Measurements from ENCODE around the gene FN3KRP.

Gene FN3KRP, protein sequence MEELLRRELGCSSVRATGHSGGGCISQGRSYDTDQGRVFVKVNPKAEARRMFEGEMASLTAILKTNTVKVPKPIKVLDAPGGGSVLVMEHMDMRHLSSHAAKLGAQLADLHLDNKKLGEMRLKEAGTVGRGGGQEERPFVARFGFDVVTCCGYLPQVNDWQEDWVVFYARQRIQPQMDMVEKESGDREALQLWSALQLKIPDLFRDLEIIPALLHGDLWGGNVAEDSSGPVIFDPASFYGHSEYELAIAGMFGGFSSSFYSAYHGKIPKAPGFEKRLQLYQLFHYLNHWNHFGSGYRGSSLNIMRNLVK

GRCh38 chr17:82716203-82717010 lies at the start of gene FN3KRP:
TSS of gene FN3KRP (plus strand) at chr17:82716706. CDS start at chr17:82716756, 50 bp downstream.
- Histone ChIP-seq H3K9ac (ENCODE audit: insufficient read length, low read depth) (peak within 1 kb of the TSS; percentile 89), H3K4me3 (ENCODE audit: insufficient read length, low read depth) (peak within 1 kb of the TSS; percentile 86), H3K36me3 (ENCODE audit: insufficient read depth, insufficient read length, low read length) (peaks cover 28% of the 10 kb centered on the region), H3K27me3 (ENCODE audit: insufficient read depth, insufficient read length) (peaks cover 15% of the 10 kb centered on the region), H3K4me1 (ENCODE audit: insufficient read depth, insufficient read length) (peaks cover 3% of the 10 kb centered on the region), H3K9me3 (ENCODE audit: insufficient read depth, low read length) (no peaks in the 10 kb centered on the region)
- no peak for TF ChIP-seq SUZ12 (IDR thresholded peaks at IDR 0.05; ENCODE audit: extremely low read depth, insufficient read depth, insufficient read length)
- TF ChIP-seq ZNF274 (IDR thresholded peaks at IDR 0.05; ENCODE audit: low read depth, low read length): no peak
- no peak for TF ChIP-seq YY1 (IDR thresholded peaks at IDR 0.05; ENCODE audit: insufficient read depth, insufficient read length)
- peak; percentile 84 for DNase-seq (ENCODE audit: low read depth, low spot score)

DNA sequence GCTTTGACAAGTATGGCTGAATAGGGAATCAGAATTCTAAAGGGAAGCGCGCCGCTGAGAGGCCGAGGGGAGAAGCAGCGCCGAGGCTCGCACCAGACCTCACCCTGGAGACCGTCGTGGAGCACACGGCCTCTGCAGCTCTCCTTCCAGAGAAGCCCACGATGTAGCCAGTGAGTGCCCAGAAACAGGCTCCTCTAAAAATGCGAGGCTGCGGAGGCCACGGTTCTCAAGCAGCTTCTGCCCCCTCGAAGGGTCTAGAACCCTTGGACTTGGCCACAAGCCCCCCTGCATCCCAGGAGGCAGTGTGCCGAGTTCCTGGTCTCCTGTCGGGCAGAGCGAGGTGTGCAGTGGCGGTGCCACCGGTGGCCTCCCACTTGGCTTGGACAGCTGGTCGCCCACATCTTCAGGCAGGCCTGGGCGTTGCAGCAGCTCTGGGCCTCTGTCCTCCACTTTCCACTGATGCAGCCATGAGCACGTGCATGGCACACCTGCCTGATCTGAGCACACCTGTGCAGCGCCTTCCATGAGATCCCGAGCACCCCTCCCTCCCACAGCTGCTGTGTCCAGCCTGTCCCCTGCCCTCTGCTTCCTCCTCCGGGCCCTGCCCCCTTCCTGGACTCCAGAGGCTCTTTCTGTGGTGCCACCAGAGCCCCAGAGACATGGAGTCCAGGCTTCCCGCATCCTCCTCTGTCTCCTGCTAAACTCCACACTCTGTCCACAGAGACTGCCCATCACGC lies 49.4 kb upstream of the FN3KRP start:
- TF ChIP-seq ZNF274 (IDR thresholded peaks at IDR 0.05; ENCODE audit: low read depth, low read length) (no peak), SUZ12 (IDR thresholded peaks at IDR 0.05; ENCODE audit: extremely low read depth, insufficient read depth, insufficient read length) (no peak), YY1 (IDR thresholded peaks at IDR 0.05; ENCODE audit: insufficient read depth, insufficient read length) (no peak)

GRCh38 chr17:82667668-82668000 lies 48.9 kb upstream of the FN3KRP start:
- TF ChIP-seq SUZ12 (IDR thresholded peaks at IDR 0.05; ENCODE audit: extremely low read depth, insufficient read depth, insufficient read length) (no peak), YY1 (IDR thresholded peaks at IDR 0.05; ENCODE audit: insufficient read depth, insufficient read length) (no peak), ZNF274 (IDR thresholded peaks at IDR 0.05; ENCODE audit: low read depth, low read length) (no peak)
- H3K4me1 ChIP-seq (ENCODE audit: insufficient read depth, insufficient read length): peaks cover 13% of the 10 kb centered on the region

More for the DNA sequence above, 49.4 kb upstream of the FN3KRP start:
- no peaks in the 10 kb centered on the region for H3K9me3 ChIP-seq (ENCODE audit: insufficient read depth, low read length)
- H3K9ac ChIP-seq (ENCODE audit: insufficient read length, low read depth): no peak overlapping the region
- H3K36me3 ChIP-seq (ENCODE audit: insufficient read depth, insufficient read length, low read length): no peaks in the 10 kb centered on the region
- no peaks in the 10 kb centered on the region for H3K27me3 ChIP-seq (ENCODE audit: insufficient read depth, insufficient read length)
- no peak for DNase-seq (ENCODE audit: low read depth, low spot score)
- H3K4me1 ChIP-seq (ENCODE audit: insufficient read depth, insufficient read length): peaks cover 13% of the 10 kb centered on the region
- H3K4me3 ChIP-seq (ENCODE audit: insufficient read length, low read depth): no peak overlapping the region

GRCh38 chr17:82668024-82668630 lies 48.4 kb upstream of the FN3KRP start:
- Histone ChIP-seq H3K27me3 (ENCODE audit: insufficient read depth, insufficient read length) (no peaks in the 10 kb centered on the region), H3K4me3 (ENCODE audit: insufficient read length, low read depth) (no peak overlapping the region), H3K4me1 (ENCODE audit: insufficient read depth, insufficient read length) (peaks cover 13% of the 10 kb centered on the region), H3K9ac (ENCODE audit: insufficient read length, low read depth) (peak overlapping the region; percentile 58), H3K9me3 (ENCODE audit: insufficient read depth, low read length) (no peaks in the 10 kb centered on the region), H3K36me3 (ENCODE audit: insufficient read depth, insufficient read length, low read length) (no peaks in the 10 kb centered on the region)
- no peak for DNase-seq (ENCODE audit: low read depth, low spot score)
- no peak for TF ChIP-seq SUZ12 (IDR thresholded peaks at IDR 0.05; ENCODE audit: extremely low read depth, insufficient read depth, insufficient read length)
- TF ChIP-seq YY1 (IDR thresholded peaks at IDR 0.05; ENCODE audit: insufficient read depth, insufficient read length): no peak
- no peak for TF ChIP-seq ZNF274 (IDR thresholded peaks at IDR 0.05; ENCODE audit: low read depth, low read length)

More at GRCh38 chr17:82667668-82668000, 48.9 kb upstream of the FN3KRP start:
- Histone ChIP-seq H3K27me3 (ENCODE audit: insufficient read depth, insufficient read length) (no peaks in the 10 kb centered on the region), H3K36me3 (ENCODE audit: insufficient read depth, insufficient read length, low read length) (no peaks in the 10 kb centered on the region), H3K9me3 (ENCODE audit: insufficient read depth, low read length) (no peaks in the 10 kb centered on the region), H3K9ac (ENCODE audit: insufficient read length, low read depth) (no peak overlapping the region), H3K4me3 (ENCODE audit: insufficient read length, low read depth) (no peak overlapping the region)
- no peak for DNase-seq (ENCODE audit: low read depth, low spot score)

DNA sequence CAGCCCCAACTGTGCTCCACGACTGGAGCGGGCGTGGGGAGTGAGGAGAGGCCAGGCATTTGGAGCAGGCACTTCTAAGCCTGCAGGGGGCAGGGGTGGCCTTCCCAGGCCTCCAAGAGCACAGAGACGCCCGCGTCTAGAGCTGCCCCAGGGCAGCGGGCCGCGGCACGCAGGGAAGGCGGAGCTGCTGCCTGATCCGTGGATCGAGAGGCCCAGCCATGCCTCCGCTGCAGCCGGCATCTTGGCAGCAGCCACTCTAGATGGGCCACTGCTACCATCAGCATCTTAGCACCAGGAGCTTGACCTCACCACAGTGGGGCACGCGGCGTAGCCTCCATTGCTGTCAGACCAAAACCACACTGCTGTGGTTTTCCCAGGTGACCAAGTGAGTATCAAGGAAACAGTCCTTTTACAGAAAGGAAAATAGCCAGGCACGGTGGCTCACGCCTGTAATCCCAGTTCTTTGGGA lies 47.8 kb upstream of the FN3KRP start:
- DNase-seq (ENCODE audit: low read depth, low spot score): peak; percentile 27
- H3K9ac ChIP-seq (ENCODE audit: insufficient read length, low read depth): peak overlapping the region; percentile 76
- peaks cover 13% of the 10 kb centered on the region for H3K4me1 ChIP-seq (ENCODE audit: insufficient read depth, insufficient read length)
- H3K4me3 ChIP-seq (ENCODE audit: insufficient read length, low read depth): peak overlapping the region; percentile 24
- H3K27me3 ChIP-seq (ENCODE audit: insufficient read depth, insufficient read length): no peaks in the 10 kb centered on the region
- H3K9me3 ChIP-seq (ENCODE audit: insufficient read depth, low read length): no peaks in the 10 kb centered on the region
- no peaks in the 10 kb centered on the region for H3K36me3 ChIP-seq (ENCODE audit: insufficient read depth, insufficient read length, low read length)
- no peak for TF ChIP-seq ZNF274 (IDR thresholded peaks at IDR 0.05; ENCODE audit: low read depth, low read length)
- TF ChIP-seq SUZ12 (IDR thresholded peaks at IDR 0.05; ENCODE audit: extremely low read depth, insufficient read depth, insufficient read length): no peak
- no peak for TF ChIP-seq YY1 (IDR thresholded peaks at IDR 0.05; ENCODE audit: insufficient read depth, insufficient read length)

- peaks cover 7% of the 10 kb centered on the region for H3K4me1 ChIP-seq (ENCODE audit: insufficient read depth, insufficient read length)
- H3K36me3 ChIP-seq (ENCODE audit: insufficient read depth, insufficient read length, low read length): no peaks in the 10 kb centered on the region
- TF ChIP-seq SUZ12 (IDR thresholded peaks at IDR 0.05; ENCODE audit: extremely low read depth, insufficient read depth, insufficient read length) (no peak), YY1 (IDR thresholded peaks at IDR 0.05; ENCODE audit: insufficient read depth, insufficient read length) (no peak), ZNF274 (IDR thresholded peaks at IDR 0.05; ENCODE audit: low read depth, low read length) (no peak)
- no peak overlapping the region for H3K9ac ChIP-seq (ENCODE audit: insufficient read length, low read depth)
- no peaks in the 10 kb centered on the region for H3K27me3 ChIP-seq (ENCODE audit: insufficient read depth, insufficient read length)
- H3K9me3 ChIP-seq (ENCODE audit: insufficient read depth, low read length): no peaks in the 10 kb centered on the region
- no peak overlapping the region for H3K4me3 ChIP-seq (ENCODE audit: insufficient read length, low read depth)
- DNase-seq (ENCODE audit: low read depth, low spot score): no peak
Observed at GRCh38 chr17:82670661-82671450, 45.6 kb upstream of the FN3KRP start.

Data from NT2/D1 (cell line).